NT2/D1 (cell line): Measurements from ENCODE around the gene CNBD2.

ENCODE experiments used
- SUZ12 ChIP-seq: IDR thresholded peaks from 2 replicates; pipeline ENCODE4 v1.6.1; 2011; ENCODE audit not compliant: insufficient read length, insufficient read depth; ENCODE audit errors: extremely low read depth
- YY1 ChIP-seq: IDR thresholded peaks from 2 replicates; pipeline ENCODE4 v1.6.1; 2011; ENCODE audit not compliant: insufficient read length, insufficient read depth
- ZNF274 ChIP-seq: IDR thresholded peaks from 2 replicates; pipeline ENCODE4 v1.6.1; 2011; ENCODE audit warnings: mild to moderate bottlenecking, low read depth, low read length

DNA sequence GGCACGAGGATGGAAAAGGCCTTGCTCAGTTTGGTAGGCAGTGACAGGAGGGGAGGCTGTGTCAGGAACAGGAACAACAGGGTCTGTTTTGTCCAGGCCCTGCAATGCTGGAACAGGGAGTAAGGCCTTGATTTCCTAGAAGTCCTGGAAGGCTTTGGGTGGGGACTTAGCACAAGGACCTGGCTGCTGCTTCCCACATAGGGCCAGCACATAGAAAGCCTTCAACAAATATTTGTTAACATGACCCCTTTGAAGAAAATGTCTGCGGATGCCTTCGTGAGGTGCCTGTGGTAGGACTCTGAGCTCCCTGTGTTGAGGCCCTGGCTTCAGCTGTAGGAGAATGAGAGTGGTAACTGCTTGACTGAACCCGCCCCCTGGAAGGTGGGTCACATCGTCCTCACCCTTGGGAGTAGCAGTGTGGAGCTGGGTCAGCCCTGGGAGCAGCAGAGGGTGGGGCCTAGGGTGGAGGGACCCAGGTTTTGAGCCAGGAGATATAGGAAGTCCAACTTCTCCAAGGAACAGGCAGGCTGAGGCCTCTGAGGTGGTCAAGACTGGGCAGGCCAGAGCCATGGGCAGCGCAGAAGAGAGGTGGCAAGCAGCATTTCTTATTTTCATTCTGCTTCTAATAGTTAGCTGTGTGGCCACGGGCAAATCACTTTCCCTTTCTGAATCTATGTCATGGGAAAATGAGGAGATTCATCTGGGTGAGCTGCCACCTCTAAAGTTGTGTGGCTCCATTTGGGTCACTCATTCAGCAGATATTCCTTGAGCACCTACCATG lies 50.0 kb downstream of the CNBD2 start:
- no peak for TF ChIP-seq SUZ12
- no peak for TF ChIP-seq YY1
- no peak for TF ChIP-seq ZNF274
